ENCODE data around the gene STRBP. TPM values are rescaled to one million over a fixed set of nuclear protein-coding genes. Genes with fewer than 3 reads are reported as not detected.

The STRBP gene
- total and polyA plus RNA-seq, 2 of the 4 experiments (the other 2 are of a cell fraction) = 2.1 to 2.5 TPM

DNA sequence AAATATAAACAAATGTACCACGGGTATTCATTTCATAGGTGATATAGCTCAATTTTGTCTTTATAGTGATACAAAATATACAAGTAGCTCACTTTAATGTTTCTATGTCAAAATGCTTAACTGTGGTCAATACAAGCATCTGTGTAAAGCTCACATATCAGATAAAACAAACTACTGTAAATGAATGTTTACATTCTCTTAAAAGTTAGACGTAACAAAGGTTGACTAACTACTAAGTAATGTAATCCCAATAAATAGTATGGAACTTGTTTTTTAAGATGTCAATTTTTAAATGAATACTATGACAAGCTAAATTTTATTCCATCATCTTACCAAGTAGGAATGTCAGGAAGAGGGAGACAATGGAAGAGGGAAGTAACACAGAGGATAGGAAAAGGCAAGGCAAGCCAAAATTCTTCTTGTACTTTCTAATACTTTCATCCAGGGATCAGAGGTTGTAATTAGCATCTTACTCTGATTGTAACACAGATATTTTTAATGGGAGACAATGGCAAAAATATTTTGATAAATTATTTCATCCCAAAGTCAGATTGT is 105.5 kb downstream of the STRBP start:
- Histone ChIP-seq H3K27me3 (ENCODE audit: control insufficient read depth, insufficient read depth, low read length) (no peaks in the 10 kb centered on the region), H2BK20ac (ENCODE audit: low read depth, low read length) (no peak overlapping the region), H3K36me3 (ENCODE audit: control insufficient read depth, insufficient read depth, low read length) (no peaks in the 10 kb centered on the region), H3K14ac (replicated peaks; ENCODE audit: low read depth, low read length) (no peak overlapping the region), H4K91ac (ENCODE audit: insufficient read depth, low read depth, low read length) (no peak overlapping the region), H4K20me1 (ENCODE audit: insufficient read depth, low read length) (no peaks in the 10 kb centered on the region), H3K18ac (ENCODE audit: low read depth, low read length) (peak overlapping the region; percentile 50; the same call in 1 of the 2 replicates), H2AFZ (replicated peaks; ENCODE audit: low read length, poor library complexity) (no peak overlapping the region), H2BK120ac (ENCODE audit: low read depth, low read length) (peak overlapping the region; percentile 50), H3K4me2 (ENCODE audit: low read depth, low read length) (no peak overlapping the region), H4K8ac (ENCODE audit: low read depth in 2 of 2, low read length in 2 of 2) (no peak overlapping the region; a peak in 1 of 4 replicates), H3K27ac (ENCODE audit: insufficient read depth, low read length) (no peak overlapping the region), H3K79me1 (ENCODE audit: low read depth in 1 of 2, low read length in 2 of 2) (no peaks in the 10 kb centered on the region), H2BK5ac (ENCODE audit: low read depth, low read length, poor library complexity, severe bottlenecking) (peak overlapping the region; percentile 54), H3K23ac (ENCODE audit: low read depth, low read length) (no peak overlapping the region), H3K9me1 (ENCODE audit: insufficient read depth, low read length) (peaks cover 7% of the 10 kb centered on the region), H3K4me3 (ENCODE audit: insufficient read depth, low read depth, low read length) (no peak overlapping the region), H3K9ac (ENCODE audit: low read depth, low read length) (no peak overlapping the region), H4K5ac (ENCODE audit: low read depth, low read length) (no peak overlapping the region), H3K4ac (ENCODE audit: low read depth, low read length) (peak overlapping the region; percentile 57; the same call in 1 of the 2 replicates), H2AK5ac (ENCODE audit: low read depth, low read length) (no peak overlapping the region), H2AK9ac (replicated peaks; ENCODE audit: low read depth, low read length, poor library complexity) (no peak overlapping the region), H3K9me3 (ENCODE audit: control insufficient read depth, insufficient read depth, low read length) (no peaks in the 10 kb centered on the region), H2BK15ac (ENCODE audit: low read depth, low read length) (no peak overlapping the region), H3K56ac (ENCODE audit: extremely low read depth, insufficient read depth, low read length) (no peak overlapping the region), H3K4me1 (ENCODE audit: control insufficient read depth, insufficient read depth, low read length) (peaks cover 8% of the 10 kb centered on the region)
- intact Hi-C loops (cut with micrococcal nuclease) = no loop called here
- peak; percentile 76 for ATAC-seq (ENCODE audit: low read depth)
- BruUV-seq (replicated peaks) = no TSS peak
- in situ Hi-C loops (cut with MboI; ENCODE audit: low sequenced_read_pairs) = no loop called here
- CTCF ChIA-PET = no interaction called here
- POLR2A ChIA-PET (ENCODE audit: unreplicated experiment) = no interaction called here
- dilution Hi-C loops (cut with HindIII; ENCODE audit: low sequenced_read_pairs, unreplicated experiment) = no loop called here
- peak; percentile 71 for DNase-seq
- no CpG with 5 or more reads among the region's 2 CpGs for WGBS, 2 experiments (ENCODE audit: extremely low coverage in 2 of 2, insufficient read length in 1 of 2)
- TF ChIP-seq CEBPB (IDR thresholded peaks at IDR 0.05; ENCODE audit: low read depth, low read length) (no peak), FOS (IDR thresholded peaks at IDR 0.05; ENCODE audit: low read depth, low read length) (no peak), SMC3 (IDR thresholded peaks at IDR 0.05; ENCODE audit: low read depth, low read length) (no peak), MXI1 (IDR thresholded peaks at IDR 0.05; ENCODE audit: borderline replicate concordance, low read depth, low read length) (no peak), RAD21 (IDR thresholded peaks at IDR 0.05; ENCODE audit: low read length) (no peak), CHD1 (IDR thresholded peaks at IDR 0.05; ENCODE audit: low read depth, low read length) (no peak), RCOR1 (IDR thresholded peaks at IDR 0.05; ENCODE audit: insufficient replicate concordance, low read length) (no peak), BHLHE40 (IDR thresholded peaks at IDR 0.05; ENCODE audit: low read depth, low read length) (no peak)
- TF ChIP-seq, protein P1, sequence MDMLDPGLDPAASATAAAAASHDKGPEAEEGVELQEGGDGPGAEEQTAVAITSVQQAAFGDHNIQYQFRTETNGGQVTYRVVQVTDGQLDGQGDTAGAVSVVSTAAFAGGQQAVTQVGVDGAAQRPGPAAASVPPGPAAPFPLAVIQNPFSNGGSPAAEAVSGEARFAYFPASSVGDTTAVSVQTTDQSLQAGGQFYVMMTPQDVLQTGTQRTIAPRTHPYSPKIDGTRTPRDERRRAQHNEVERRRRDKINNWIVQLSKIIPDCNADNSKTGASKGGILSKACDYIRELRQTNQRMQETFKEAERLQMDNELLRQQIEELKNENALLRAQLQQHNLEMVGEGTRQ (IDR thresholded peaks at IDR 0.05; ENCODE audit: low read depth, low read length) = no peak

All from IMR-90 (cell line).